NB4 (cell line): ENCODE measurements around the gene SPON1.

ENCODE experiments used
- DNase-seq: peaks from one replicate; pipeline ENCODE4 v3.0.0; 2010; ENCODE audit warnings: low read depth
- H3K4me3 ChIP-seq: one replicate; pipeline ENCODE4 v1.5.1; 2011; ENCODE audit warnings: mild to moderate bottlenecking, low read depth, low read length, moderate library complexity
- MYC ChIP-seq: IDR thresholded peaks from 2 replicates; pipeline ENCODE4 v1.6.1; 2011; ENCODE audit warnings: low read depth, low read length
- POLR2A ChIP-seq: IDR thresholded peaks from 2 replicates; pipeline ENCODE4 v1.6.1; 2011; ENCODE audit warnings: mild to moderate bottlenecking; ENCODE audit not compliant: insufficient read length; ENCODE audit errors: extremely low read depth
- TF ChIP-seq, protein P1 (sequence below): IDR thresholded peaks from one replicate; pipeline ENCODE4 v1.5.1; 2012; ENCODE audit warnings: low read depth, low read length
- TF ChIP-seq, protein P2 (sequence below): IDR thresholded peaks from 2 replicates; pipeline ENCODE4 v1.6.1; 2011; ENCODE audit warnings: low read depth, low read length

Gene SPON1

DNA sequence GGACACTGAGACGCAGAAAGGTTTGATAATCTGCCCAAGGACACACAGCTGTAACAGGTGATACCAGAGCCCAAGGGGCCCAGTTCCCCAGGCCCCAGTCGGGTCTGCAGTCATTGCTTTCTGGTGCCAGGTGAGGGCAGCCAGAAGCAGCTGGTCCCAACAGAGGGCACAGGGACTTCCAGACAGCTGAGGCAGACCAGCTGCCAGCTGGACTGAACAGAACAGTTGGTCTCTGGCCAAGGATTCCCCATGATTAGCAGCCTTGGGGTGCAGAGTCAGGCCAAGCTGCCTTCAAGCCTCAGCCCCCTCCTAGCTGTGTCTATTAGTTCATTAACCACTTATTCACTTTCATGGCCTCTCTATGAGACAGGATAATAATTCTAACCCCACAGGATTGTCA is 290.9 kb downstream of the SPON1 start:
- no peak for DNase-seq
- TF ChIP-seq, protein P1, sequence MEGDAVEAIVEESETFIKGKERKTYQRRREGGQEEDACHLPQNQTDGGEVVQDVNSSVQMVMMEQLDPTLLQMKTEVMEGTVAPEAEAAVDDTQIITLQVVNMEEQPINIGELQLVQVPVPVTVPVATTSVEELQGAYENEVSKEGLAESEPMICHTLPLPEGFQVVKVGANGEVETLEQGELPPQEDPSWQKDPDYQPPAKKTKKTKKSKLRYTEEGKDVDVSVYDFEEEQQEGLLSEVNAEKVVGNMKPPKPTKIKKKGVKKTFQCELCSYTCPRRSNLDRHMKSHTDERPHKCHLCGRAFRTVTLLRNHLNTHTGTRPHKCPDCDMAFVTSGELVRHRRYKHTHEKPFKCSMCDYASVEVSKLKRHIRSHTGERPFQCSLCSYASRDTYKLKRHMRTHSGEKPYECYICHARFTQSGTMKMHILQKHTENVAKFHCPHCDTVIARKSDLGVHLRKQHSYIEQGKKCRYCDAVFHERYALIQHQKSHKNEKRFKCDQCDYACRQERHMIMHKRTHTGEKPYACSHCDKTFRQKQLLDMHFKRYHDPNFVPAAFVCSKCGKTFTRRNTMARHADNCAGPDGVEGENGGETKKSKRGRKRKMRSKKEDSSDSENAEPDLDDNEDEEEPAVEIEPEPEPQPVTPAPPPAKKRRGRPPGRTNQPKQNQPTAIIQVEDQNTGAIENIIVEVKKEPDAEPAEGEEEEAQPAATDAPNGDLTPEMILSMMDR, result no peak
- TF ChIP-seq, protein P2, sequence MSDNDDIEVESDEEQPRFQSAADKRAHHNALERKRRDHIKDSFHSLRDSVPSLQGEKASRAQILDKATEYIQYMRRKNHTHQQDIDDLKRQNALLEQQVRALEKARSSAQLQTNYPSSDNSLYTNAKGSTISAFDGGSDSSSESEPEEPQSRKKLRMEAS, result no peak
- TF ChIP-seq MYC, result no peak
- no peak for TF ChIP-seq POLR2A
- no peak overlapping the region for H3K4me3 ChIP-seq

DNA sequence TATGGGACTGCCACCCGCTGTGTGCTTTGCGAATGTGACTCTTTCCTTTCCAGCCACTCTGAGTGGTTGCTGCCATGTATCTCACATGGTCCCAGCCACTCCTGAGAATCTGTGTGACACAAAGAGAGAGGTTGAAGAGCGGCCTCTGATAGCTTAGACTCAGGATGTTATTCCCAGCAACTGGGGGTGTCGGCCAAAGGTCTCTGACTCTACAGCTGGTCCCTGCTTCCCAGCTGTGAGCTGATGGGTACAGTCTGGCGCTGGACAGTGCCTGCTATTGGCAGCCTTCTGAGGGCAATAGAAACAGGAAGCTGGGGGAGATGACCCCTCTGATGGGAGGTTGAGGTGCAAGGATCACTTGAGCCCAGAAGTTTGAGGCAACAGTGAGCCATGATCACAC is 291.3 kb downstream of the SPON1 start:
- DNase-seq, result no peak
- TF ChIP-seq, protein P1, result no peak
- TF ChIP-seq, protein P2, result no peak
- no peak for TF ChIP-seq MYC
- no peak for TF ChIP-seq POLR2A
- no peak overlapping the region for H3K4me3 ChIP-seq

DNA sequence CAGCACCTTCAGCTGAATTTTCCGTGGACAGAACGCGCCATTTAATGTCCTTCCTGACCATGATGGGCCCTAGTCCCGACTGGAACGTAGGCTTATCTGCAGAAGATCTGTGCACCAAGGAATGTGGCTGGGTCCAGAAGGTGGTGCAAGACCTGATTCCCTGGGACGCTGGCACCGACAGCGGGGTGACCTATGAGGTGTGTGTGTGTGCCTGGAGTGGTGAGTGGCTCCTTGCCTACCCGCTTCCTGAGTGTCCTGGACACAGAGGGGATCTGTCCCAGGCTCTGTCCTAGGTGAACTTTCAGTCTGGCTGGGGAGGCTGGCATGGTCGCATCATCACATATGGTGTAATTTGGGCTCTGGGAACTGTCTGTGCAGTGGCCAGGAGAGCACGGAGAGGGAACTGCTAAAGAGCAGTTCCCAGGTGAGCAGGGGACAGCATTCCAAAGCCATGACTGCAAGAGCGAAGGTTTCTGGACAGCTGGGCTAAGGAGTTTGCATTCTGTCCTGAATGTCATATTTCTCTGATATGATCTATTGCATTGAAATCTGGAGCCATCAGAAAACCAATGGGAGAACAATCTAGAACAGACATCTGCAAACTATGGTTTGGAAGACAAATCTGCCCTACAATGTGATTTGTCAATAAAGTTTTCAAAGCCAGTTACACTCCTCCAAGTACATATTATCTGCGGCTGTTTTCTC is 292.2 kb downstream of the SPON1 start:
- TF ChIP-seq MYC (no peak), POLR2A (no peak)
- TF ChIP-seq, protein P1, result no peak
- TF ChIP-seq, protein P2, result no peak
- no peak overlapping the region for H3K4me3 ChIP-seq
- no peak for DNase-seq

DNA sequence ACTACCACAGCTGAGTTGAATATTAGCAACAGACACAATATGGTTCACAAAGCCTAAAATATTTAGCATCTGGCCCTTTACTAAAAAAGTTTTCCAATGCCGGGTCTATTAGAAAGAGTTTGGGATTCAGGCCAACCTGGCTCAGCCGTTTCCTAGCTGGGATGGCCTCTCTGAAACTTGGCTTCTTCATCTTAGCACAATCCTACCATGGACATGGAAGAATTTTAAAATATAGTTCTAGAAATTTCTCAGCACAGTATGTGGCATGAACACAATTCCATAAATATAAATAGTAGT is 292.7 kb downstream of the SPON1 start:
- H3K4me3 ChIP-seq, result no peak overlapping the region
- TF ChIP-seq, protein P2, result no peak
- TF ChIP-seq, protein P1, result no peak
- TF ChIP-seq MYC (no peak), POLR2A (no peak)
- DNase-seq, result no peak

DNA sequence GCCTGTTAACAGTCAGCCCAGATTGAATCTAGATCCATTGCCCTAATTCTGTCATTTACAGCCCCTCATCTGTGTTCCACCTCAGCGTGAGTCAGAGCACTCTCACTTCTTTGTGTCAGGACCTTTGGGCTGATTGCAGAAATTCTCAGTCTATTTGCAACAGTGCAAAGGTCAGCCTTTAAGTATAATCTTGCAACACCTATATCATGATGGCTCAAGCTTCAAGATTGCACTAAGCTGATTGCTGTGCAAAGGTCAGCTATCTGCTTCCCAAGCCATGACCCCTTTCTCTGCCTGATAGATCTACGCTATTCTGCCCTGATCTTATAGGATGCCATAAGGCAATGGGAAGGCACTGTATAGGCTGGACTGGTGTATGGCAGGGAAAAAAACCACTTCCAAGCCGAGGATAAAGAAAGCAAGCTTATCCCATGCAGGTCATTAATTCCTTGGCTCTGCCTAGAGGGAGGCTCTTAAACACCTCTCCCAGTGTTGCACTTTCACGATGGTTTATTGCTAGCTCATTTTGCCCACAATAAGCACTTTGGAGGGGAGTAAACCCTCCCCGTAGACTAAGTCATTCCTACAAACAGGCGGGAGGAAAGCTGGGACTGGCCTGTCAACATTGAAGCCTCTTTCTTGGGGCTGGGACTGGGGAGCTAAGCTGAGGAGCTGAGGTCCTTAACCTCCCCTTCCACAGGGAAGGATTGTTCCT is 295.9 kb downstream of the SPON1 start:
- DNase-seq, result peak; percentile 19
- TF ChIP-seq, protein P1, result no peak
- TF ChIP-seq MYC (no peak), POLR2A (no peak)
- TF ChIP-seq, protein P2, result no peak
- no peak overlapping the region for H3K4me3 ChIP-seq
